NCI-H510A (cell line): ENCODE results near the gene TGM2.

Source experiments
- DNase-seq: peaks from one replicate; lab custom pipeline; 2025; lab: John Stamatoyannopoulos, UW

TGM2 gene

DNA sequence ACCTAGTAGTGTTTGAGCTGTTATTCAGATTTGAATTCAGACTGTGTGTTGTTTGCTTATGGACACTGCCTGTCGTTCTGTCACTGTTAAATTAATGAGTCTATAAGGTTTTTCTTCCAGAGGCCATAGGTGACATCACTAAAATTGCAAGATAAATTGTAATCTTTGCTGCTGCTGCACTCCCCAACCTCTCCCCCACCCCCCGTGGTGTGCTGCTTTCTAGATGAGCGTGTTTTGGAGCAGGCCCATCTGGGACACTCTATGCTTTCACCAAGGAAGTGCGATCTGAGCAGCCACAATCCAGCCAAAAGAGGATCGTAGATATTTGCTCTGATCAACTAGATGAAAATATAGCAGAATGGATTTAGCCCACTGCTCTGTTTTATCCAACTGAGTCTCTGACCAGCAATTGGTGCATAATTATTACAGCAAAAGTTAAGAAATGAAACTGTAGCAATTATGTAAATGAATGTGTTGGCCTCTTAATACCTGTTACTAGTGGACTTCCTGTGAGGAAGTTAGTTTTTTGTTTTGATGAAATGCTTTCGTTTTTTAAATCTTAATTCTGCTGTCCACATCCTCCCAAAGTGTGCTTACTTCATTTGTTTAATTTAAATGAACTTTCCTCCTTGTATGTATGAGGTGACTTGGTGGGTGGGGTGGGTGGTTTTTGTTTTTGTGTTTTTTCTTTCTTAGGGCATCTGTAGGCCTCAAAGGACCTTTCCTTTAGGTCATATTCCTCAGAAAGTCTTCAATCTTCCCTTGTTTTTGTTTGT, 73.4 kb downstream of the TGM2 start:
- DNase-seq = no peak

DNA sequence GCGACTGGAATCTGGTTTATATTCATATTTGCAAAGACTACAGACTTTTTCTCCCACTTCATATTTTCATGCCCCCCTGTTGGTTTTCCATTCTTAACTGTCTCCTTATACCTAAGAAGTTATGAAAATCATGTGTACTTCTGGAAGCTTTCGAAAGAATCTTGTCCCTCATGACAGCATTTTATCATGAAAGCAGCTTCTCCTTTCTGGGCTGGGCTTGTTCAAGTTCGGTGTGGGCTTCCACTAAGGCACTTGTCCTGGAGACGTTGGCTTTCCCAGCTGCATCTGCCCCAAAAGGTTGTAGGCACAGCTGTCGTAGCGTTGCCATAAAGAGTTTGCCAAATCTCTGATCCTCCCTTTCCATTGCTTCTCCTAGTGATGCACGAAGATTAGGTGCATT, 75.0 kb downstream of the TGM2 start:
- no peak for DNase-seq

DNA sequence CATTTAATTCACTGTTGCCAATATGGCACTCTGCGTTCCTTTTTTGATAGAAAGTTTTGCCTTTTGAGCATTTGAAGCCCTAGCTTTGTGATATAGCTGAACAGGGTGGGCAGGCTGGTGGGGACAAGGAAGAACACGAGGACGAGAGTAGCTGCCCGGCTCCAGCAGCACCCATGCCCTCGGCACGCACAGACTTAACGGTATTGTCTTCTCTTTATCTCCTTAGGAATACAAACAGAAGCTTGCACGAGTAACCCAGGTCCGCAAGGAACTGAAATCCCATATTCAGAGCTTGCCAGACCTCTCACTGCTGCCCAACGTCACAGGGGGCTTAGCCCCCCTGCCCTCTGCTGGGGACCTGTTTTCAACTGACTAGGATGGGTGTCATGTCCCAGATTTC, 75.6 kb downstream of the TGM2 start:
- DNase-seq = no peak

DNA sequence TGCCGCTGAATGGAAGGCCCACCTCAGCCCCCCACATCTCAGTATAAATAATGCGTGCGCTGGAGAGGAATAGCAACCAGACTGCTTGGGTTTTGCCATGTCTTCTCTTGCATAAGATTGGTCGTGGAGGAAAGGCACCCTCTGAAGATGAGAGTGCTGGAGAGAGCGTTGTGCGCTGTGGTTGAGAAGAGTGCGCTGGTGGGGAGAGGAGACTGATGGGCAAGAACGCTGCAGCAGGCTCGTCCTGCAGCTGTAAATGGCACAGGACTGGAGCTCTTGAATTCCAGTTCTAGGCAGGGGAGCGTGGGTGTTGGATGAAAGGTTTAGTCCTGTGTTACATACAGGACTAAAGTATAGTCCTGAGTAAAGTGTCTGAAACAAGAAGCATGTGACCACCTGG, 80.0 kb downstream of the TGM2 start:
- no peak for DNase-seq

- no peak for DNase-seq
Measured at GRCh38 chr20:38084425-38084951, 80.6 kb downstream of the TGM2 start.

DNA sequence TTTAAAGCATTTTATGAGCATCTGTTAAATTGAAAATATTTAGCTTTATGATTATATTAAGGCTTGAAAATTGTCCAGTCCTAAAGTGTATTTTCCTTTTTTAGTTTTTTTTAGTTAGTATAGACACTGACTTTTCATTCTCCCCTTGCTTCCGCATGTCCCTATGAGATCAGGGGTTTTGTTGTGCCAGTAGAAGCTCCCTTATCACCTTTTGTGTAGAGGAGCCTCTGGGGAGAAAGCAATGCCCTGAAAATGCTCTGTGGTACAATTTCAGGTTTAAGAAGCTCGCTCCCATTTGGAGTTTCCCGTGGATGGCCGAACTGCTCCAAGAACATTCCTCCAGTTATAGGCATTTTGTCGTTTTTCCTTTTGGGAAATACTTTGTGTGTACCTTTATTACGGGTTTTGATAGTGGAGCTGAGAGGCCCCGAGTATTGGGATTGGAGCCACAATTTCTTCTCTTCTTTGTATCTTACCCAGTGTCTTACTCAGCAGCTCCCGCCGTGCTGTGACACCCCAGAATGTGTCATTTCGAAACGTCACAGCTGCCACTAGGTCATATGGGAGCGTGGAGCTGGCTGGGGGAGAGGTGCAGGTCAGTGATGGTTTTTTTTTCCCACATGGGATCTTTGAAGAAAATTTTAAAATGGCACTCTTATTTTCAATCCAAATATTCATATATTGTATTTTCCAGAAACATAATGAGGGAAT, 81.6 kb downstream of the TGM2 start:
- DNase-seq = no peak

GRCh38 chr20:38082894-38083293, 82.2 kb downstream of the TGM2 start:
- no peak for DNase-seq

DNA sequence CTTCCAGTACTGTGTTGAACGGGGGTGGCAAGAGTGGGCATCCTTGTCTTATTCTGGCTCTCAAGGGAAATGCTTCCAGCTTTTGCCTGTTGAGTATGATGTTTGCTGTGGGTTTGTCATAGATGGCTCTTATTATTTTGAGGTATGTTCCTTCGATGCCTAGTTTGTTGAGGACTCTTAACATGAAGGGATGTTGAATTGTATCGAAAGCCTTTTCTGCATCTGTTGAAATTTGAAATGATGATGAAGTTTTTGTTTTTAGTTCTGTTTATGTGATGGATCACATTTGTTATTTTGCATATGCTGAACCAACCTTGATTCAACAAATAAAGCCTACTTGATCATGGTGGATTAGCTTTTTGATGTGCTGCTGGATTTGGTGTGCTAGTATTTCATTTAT, 83.5 kb downstream of the TGM2 start:
- DNase-seq = no peak

DNA sequence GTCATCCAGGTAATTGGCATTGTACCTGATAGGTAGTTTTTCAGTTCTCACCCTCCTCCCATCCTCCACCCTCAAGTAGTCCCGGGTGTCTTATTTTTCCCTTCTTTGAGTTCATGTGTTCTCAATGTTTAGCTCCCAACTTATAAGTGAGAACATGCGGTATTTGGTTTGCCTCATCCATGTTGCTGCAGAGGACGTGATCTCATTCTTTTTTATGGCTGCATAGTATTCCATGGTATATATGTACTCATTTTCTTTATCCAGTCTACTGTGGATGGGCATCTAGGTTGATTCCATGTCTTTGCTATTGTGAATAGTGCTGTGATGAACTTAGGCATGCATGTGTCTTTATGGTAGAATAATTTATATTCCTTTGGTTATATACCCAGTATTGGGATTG, 85.7 kb downstream of the TGM2 start:
- DNase-seq = no peak

DNA sequence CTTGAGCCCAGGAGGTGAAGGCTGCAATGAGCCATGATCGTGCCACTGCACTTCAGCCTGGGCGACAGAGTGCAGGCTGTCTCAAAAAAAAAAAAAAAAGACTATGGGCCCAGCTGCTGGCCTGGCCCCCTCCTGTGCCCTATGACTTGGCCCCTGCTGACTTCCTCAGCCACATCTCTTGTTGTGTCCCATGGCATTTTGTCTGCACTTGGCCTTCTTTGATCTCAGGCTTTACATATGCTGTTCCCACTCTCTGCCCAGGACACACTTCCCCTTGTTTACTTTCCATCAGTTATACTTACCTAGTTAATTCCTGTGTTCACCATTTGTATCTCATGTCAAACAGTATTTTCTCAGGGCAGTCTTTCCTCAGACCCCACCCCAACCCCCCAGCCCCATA, 87.0 kb downstream of the TGM2 start:
- no peak for DNase-seq
